ENCODE measurements around the gene RESP18.

The RESP18 gene

DNA sequence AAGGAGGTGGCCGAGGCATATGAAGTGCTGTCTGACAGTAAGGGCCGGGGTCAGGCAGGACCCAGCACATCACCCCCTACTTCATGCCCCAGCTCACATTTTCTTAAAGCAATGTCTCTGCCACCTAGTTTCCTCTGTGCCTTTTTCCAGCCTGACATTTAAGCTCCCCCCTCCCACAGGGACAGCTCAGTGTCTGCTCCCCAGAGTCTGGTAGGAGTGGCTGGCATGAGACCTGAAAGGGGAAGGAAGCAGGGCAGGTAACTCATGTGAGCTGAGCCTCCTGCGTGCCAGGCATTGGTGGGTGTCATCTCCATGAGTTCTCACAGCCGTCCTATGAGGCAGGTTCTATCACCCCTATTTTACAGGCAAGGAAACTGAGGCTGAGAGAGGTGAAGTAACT is 51.9 kb downstream of the RESP18 start:
- no peak for TF ChIP-seq TAF1 (IDR thresholded peaks at IDR 0.05; ENCODE audit: borderline replicate concordance, insufficient read depth, low read length)
- TF ChIP-seq, protein P1, sequence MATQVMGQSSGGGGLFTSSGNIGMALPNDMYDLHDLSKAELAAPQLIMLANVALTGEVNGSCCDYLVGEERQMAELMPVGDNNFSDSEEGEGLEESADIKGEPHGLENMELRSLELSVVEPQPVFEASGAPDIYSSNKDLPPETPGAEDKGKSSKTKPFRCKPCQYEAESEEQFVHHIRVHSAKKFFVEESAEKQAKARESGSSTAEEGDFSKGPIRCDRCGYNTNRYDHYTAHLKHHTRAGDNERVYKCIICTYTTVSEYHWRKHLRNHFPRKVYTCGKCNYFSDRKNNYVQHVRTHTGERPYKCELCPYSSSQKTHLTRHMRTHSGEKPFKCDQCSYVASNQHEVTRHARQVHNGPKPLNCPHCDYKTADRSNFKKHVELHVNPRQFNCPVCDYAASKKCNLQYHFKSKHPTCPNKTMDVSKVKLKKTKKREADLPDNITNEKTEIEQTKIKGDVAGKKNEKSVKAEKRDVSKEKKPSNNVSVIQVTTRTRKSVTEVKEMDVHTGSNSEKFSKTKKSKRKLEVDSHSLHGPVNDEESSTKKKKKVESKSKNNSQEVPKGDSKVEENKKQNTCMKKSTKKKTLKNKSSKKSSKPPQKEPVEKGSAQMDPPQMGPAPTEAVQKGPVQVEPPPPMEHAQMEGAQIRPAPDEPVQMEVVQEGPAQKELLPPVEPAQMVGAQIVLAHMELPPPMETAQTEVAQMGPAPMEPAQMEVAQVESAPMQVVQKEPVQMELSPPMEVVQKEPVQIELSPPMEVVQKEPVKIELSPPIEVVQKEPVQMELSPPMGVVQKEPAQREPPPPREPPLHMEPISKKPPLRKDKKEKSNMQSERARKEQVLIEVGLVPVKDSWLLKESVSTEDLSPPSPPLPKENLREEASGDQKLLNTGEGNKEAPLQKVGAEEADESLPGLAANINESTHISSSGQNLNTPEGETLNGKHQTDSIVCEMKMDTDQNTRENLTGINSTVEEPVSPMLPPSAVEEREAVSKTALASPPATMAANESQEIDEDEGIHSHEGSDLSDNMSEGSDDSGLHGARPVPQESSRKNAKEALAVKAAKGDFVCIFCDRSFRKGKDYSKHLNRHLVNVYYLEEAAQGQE (IDR thresholded peaks at IDR 0.05; ENCODE audit: insufficient read depth in 1 of 2, low read depth in 2 of 2, low read length in 2 of 2) = no peak
- TF ChIP-seq FOXP2 (optimal IDR thresholded peaks at IDR 0.05; ENCODE audit: borderline replicate concordance, extremely low read depth, extremely low read length, insufficient read depth) = no peak
- TF ChIP-seq POLR2AphosphoS5 (IDR thresholded peaks at IDR 0.05; ENCODE audit: low read depth, low read length) = no peak
- TF ChIP-seq SIN3A (IDR thresholded peaks at IDR 0.05; ENCODE audit: borderline replicate concordance, insufficient read depth, low read length) = no peak

DNA sequence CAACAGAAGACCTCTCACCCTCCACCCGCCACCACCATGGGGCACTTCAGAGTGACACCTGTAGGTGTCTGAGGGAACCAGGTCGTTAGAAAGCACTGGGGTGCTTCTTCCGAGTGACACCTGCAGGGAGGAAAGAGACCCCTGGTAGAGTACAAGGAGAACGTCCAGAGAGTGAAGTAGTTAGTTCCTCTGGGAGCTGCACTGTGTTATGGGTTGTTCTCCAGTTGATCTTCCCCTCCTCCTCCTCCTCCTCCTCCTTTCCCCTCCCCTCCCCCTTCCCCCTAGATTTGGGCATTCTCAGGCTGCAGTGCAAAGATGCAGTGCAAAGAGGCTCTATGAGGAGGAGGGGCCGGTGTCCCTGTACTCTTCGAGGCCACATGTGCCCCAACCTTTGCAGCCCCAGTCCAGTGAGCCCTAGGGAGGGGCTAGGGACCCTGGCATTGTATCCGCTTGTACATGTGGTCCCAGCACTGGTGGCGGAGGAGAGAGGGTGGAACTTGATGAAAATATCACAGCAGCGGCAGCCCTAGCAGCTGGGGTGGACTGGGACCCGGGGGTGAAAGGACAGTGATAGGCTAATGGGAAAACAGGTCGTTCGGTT is 52.5 kb downstream of the RESP18 start:
- TF ChIP-seq, protein P1 (IDR thresholded peaks at IDR 0.05; ENCODE audit: insufficient read depth in 1 of 2, low read depth in 2 of 2, low read length in 2 of 2) = no peak
- TF ChIP-seq TAF1 (IDR thresholded peaks at IDR 0.05; ENCODE audit: borderline replicate concordance, insufficient read depth, low read length) (no peak), POLR2AphosphoS5 (IDR thresholded peaks at IDR 0.05; ENCODE audit: low read depth, low read length) (no peak), FOXP2 (optimal IDR thresholded peaks at IDR 0.05; ENCODE audit: borderline replicate concordance, extremely low read depth, extremely low read length, insufficient read depth) (no peak), SIN3A (IDR thresholded peaks at IDR 0.05; ENCODE audit: borderline replicate concordance, insufficient read depth, low read length) (no peak)

DNA sequence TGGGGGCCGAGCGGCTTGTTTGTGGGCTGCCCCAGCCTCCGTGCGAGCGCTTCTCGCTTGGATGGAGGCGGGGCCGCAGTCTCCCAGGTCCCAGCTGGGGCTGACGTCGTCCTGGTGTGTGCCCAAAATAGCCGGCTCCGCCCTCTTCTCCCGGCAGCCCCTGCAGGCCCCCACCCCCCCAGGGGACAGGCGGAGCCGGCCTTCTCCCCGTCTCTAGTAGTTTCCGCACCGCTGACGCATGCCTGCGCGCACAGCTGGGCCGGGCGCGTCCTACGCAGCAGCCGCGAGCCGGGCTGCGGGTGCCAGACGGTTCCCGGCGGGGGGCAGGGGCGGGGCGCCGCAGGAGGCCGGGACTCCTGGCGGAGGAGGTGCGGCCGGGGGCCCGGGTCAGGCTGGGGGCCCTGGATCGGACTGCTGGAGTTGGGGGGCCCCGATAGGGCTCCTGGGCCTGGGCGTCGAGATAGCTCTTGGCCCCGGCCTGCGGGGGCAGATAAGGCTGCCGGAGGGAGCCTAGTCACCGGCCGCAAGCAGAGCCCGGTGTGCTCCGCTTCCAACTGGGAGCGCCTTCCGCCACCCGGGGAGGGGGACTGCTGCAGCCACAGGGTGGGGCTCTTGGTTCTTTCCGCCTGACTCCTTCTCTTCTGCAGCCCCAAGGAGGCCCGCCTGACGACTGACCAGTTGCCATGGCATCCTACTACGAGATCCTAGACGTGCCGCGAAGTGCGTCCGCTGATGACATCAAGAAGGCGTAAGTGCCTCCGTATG is 53.2 kb downstream of the RESP18 start, which contains the start of gene DNAJB2:
DNAJB2 (plus strand) TSS at position 216 of the 765 bp plus-strand sequence; CDS start at position 684, 468 bp downstream.
- TF ChIP-seq SIN3A (IDR thresholded peaks at IDR 0.05; ENCODE audit: borderline replicate concordance, insufficient read depth, low read length) = peak; percentile 81; the same call in 1 of the 2 replicates
- TF ChIP-seq POLR2AphosphoS5 (IDR thresholded peaks at IDR 0.05; ENCODE audit: low read depth, low read length) = peak; percentile 73; the same call in 1 of the 2 replicates
- TF ChIP-seq TAF1 (IDR thresholded peaks at IDR 0.05; ENCODE audit: borderline replicate concordance, insufficient read depth, low read length) = no peak
- TF ChIP-seq FOXP2 (optimal IDR thresholded peaks at IDR 0.05; ENCODE audit: borderline replicate concordance, extremely low read depth, extremely low read length, insufficient read depth) = peak; percentile 73
- TF ChIP-seq, protein P1 (IDR thresholded peaks at IDR 0.05; ENCODE audit: insufficient read depth in 1 of 2, low read depth in 2 of 2, low read length in 2 of 2) = no peak; a peak in 1 of 4 replicates

DNA sequence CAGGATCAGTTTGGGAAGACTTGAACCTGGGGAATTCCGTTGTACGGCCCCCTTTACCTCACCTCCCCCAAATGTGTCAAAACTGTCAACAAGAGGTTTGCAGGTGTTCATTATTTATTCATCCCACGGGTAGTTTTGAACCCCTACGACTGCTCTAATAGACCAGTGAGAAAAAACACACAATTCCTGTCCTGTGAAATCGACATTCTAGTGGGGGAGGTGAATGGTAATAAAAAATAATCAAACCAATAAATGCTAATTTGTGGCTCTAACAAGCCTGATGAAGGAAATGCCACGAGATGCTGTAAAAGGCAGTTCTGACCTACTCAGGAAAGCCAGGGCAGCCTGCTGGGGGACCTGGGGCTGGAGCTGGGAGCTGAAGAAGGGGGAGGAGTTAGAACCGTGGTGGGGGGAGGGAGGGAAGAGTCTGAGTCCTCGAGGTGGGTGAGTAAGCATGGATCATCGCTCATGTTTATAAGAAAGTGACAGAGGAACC is 53.8 kb downstream of the RESP18 start:
- TF ChIP-seq TAF1 (IDR thresholded peaks at IDR 0.05; ENCODE audit: borderline replicate concordance, insufficient read depth, low read length) = no peak
- TF ChIP-seq FOXP2 (optimal IDR thresholded peaks at IDR 0.05; ENCODE audit: borderline replicate concordance, extremely low read depth, extremely low read length, insufficient read depth) = no peak
- no peak; the same call in 1 of the 2 replicates for TF ChIP-seq POLR2AphosphoS5 (IDR thresholded peaks at IDR 0.05; ENCODE audit: low read depth, low read length)
- TF ChIP-seq, protein P1 (IDR thresholded peaks at IDR 0.05; ENCODE audit: insufficient read depth in 1 of 2, low read depth in 2 of 2, low read length in 2 of 2) = no peak
- no peak for TF ChIP-seq SIN3A (IDR thresholded peaks at IDR 0.05; ENCODE audit: borderline replicate concordance, insufficient read depth, low read length)
